HepG2 (cell line): ENCODE data around the gene TIMM23B. TPM values are rescaled to one million over a fixed set of nuclear protein-coding genes. Genes with fewer than 3 reads are reported as not detected.
"Not testable (repeated sequence)": the region's sequence is repeated elsewhere in the genome, so short reads cannot be mapped to it uniquely, and the experiment has no call there.

Source experiments
- ATAC-seq: fragments of 200-7000 bp; cut with Tn5 transposase; 3 replicates; pipeline ENCODE4 v1.9.1; 2020; ENCODE audit warnings: mild to moderate bottlenecking, moderate library complexity
- BruUV-seq: library from RNA; stranded (reverse); fragments of 400-500 nt; replicated peaks from 2 replicates; lab custom pipeline; 2021; lab: Mats Ljungman, UMichigan
- CTCF ChIA-PET: fragments of 300-600 bp; formaldehyde crosslinking; extraction: SDS; loops from one replicate; lab custom pipeline; 2021; ENCODE audit warnings: low total read pairs, inconsistent platforms, low intra/inter-chr PET ratio; lab: Yijun Ruan, JAX
- POLR2A ChIA-PET: fragments of 350-600 bp; sonication (Branson Sonifier 250); formaldehyde crosslinking; loops from one replicate; lab custom pipeline; 2020; ENCODE audit warnings: antibody characterized with exemption, inconsistent platforms; lab: Yijun Ruan, JAX
- DNase-seq: peaks from one replicate; pipeline ENCODE4 v3.0.0-alpha.2; 2015; ENCODE audit warnings: low spot score
- FAIRE-seq: peaks from 3 replicates; lab custom pipeline; 2011; peaks lifted over from hg19 to GRCh38; lab: Jason Lieb, UNC
- H2AFZ ChIP-seq: one replicate; pipeline ENCODE4 v1.6.1; 2011; ENCODE audit warnings: low read length, inconsistent platforms
- H3K27ac ChIP-seq: fragments of 300-600 bp; 3 replicates; pipeline ENCODE4 v1.8.0; 2011; ENCODE audit warnings: mixed run types, mild to moderate bottlenecking, mixed read lengths, low read length, inconsistent platforms; ENCODE audit not compliant: insufficient read depth; ENCODE audit errors: extremely low read length
- H3K27me3 ChIP-seq, 2 experiments: fragments of 200-600 bp in 1 of 2; 2 replicates in 1 of 2; 3 replicates in 1 of 2; pipeline versions ENCODE4 v1.6.0 to v1.8.0; 2011; ENCODE audit warnings: low read length in 2 of 2, mild to moderate bottlenecking in 2 of 2, moderate library complexity in 2 of 2, inconsistent platforms in 1 of 2; ENCODE audit not compliant: insufficient read depth in 2 of 2, control insufficient read depth in 1 of 2
- H3K36me3 ChIP-seq, 2 experiments: fragments of 200-600 bp in 1 of 2; replicated peaks in 1 of 2; 2 replicates in 1 of 2; 3 replicates in 1 of 2; pipeline versions ENCODE4 v1.5.1 to v1.8.0; 2011; ENCODE audit warnings: low read length in 2 of 2, inconsistent platforms in 1 of 2; ENCODE audit not compliant: insufficient read depth in 2 of 2, control insufficient read depth in 1 of 2
- H3K4me1 ChIP-seq: 2 replicates; pipeline ENCODE4 v1.5.1; 2012; ENCODE audit warnings: low read length, inconsistent platforms; ENCODE audit not compliant: insufficient read depth
- H3K4me2 ChIP-seq: 2 replicates; pipeline ENCODE4 v1.6.0; 2011; ENCODE audit warnings: low read depth, low read length, inconsistent platforms
- H3K4me3 ChIP-seq, 3 experiments: fragments of 200-600 bp in 1 of 3; sonication (generic), shearing (Covaris generic) in 1 of 3; replicated peaks in 1 of 3; 2 replicates each; pipeline ENCODE4 v1.5.1; 2011 to 2016; ENCODE audit warnings: low read length in 3 of 3, inconsistent platforms in 2 of 3, low read depth in 2 of 3, mild to moderate bottlenecking in 2 of 3, control low read depth in 1 of 3, mixed read lengths in 1 of 3; ENCODE audit not compliant: insufficient read depth in 1 of 3
- H3K79me2 ChIP-seq: one replicate; pipeline ENCODE4 v1.6.1; 2011; ENCODE audit warnings: low read length, inconsistent platforms; ENCODE audit not compliant: insufficient read depth
- H3K9ac ChIP-seq: 2 replicates; pipeline ENCODE4 v1.6.0; 2011; ENCODE audit warnings: mild to moderate bottlenecking, low read depth, low read length, inconsistent platforms; ENCODE audit not compliant: insufficient read depth
- H3K9me3 ChIP-seq: 2 replicates; pipeline ENCODE4 v1.5.1; 2012; ENCODE audit warnings: mild to moderate bottlenecking, low read length
- H4K20me1 ChIP-seq: 2 replicates; pipeline ENCODE4 v1.6.0; 2011; ENCODE audit warnings: inconsistent platforms, mild to moderate bottlenecking, low read length, moderate library complexity; ENCODE audit not compliant: insufficient read depth
- WGBS: methylation state at CpG from one replicate; pipeline ENCODE4 v1.1.6; 2017; ENCODE audit warnings: low lambda C conversion rate; 5-methylcytosine and 5-hydroxymethylcytosine counted together
- in situ Hi-C: cut with HindIII; loops from 2 replicates; pipeline ENCODE4 v1.10.0; 2017; ENCODE audit warnings: low pct_unique_long_range_greater_than_20kb; ENCODE audit not compliant: extremely low pct_ligation_motif_present
- intact Hi-C: fragments of 100-400 bp; cut with micrococcal nuclease; formaldehyde crosslinking; loops from one replicate; pipeline ENCODE4 v1.10.0; 2022; ENCODE audit not compliant: unreplicated experiment
- polyA plus RNA-seq, 8 experiments: library from polyadenylated mRNA; depleted of rRNA in 3 of 8; stranded (reverse) in 7 of 8; unstranded in 1 of 8; fragments of >200 nt; fragmentation: Illumina TruSeq in 4 of 8; extraction: Trizol in 4 of 8; gene quantifications; 2 replicates each; pipeline versions ENCODE4 v1.2.1 to v1.2.3, GENCODE V29; 2011 to 2016; ENCODE audit warnings: low read depth in 4 of 8, missing spikeins in 1 of 8, mixed read lengths in 1 of 8; ENCODE audit not compliant: insufficient read depth in 1 of 8
- total RNA-seq, 5 experiments: library from RNA; depleted of rRNA; stranded (reverse); fragments of >200 nt; fragmentation: Illumina TruSeq; extraction: Trizol; gene quantifications; 2 replicates each; pipeline ENCODE4 v1.2.3, GENCODE V29; 2016; ENCODE audit warnings: low read depth in 1 of 5

The TIMM23B gene
- total and polyA plus RNA-seq, 2 of the 13 experiments (the other 11 are each of a cell fraction or from before 2014, with no cell fraction given): 10.8 to 13.0 TPM

DNA sequence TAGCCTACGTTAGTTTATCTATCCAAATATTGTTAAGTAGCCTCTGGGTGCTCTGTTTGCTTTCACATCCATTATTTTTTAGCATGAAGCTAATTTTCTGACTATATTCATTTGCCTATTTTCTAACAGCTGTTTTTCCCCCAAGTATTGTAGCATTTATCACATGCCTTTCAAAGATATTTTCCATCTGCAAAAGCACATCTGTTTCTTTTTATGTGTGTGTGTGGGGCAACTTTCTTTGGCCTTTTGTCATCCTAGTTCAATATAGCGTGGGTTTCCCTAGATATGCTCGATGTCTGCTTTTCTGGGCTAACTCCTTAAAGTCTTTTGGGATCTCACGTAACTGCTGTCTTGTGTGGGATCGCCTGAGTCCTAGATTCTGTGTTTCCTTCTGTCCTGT is 53.5 kb downstream of the TIMM23B start:
- WGBS: 99% methylated on average over 5 of the region's 5 CpGs
- H3K4me3 ChIP-seq, CTCF ChIA-PET, POLR2A ChIA-PET, H3K4me1 ChIP-seq, H3K79me2 ChIP-seq, FAIRE-seq, intact Hi-C loops, H3K27me3 ChIP-seq, DNase-seq, BruUV-seq, H2AFZ ChIP-seq, H3K36me3 ChIP-seq, in situ Hi-C loops, H3K9ac ChIP-seq, H3K4me2 ChIP-seq, H3K9me3 ChIP-seq, H3K27ac ChIP-seq, ATAC-seq, H4K20me1 ChIP-seq: not testable (repeated sequence)

- H3K27ac ChIP-seq, BruUV-seq, H3K4me3 ChIP-seq, H3K9ac ChIP-seq, in situ Hi-C loops, H3K27me3 ChIP-seq, DNase-seq, FAIRE-seq, POLR2A ChIA-PET, H3K36me3 ChIP-seq, H2AFZ ChIP-seq, H4K20me1 ChIP-seq, H3K4me2 ChIP-seq, H3K9me3 ChIP-seq, H3K4me1 ChIP-seq, H3K79me2 ChIP-seq, CTCF ChIA-PET, ATAC-seq, intact Hi-C loops: not testable (repeated sequence)
- 93% methylated on average over 7 of the region's 7 CpGs for WGBS
Measured at GRCh38 chr10:50014024-50014423, 72.2 kb downstream of the TIMM23B start.

DNA sequence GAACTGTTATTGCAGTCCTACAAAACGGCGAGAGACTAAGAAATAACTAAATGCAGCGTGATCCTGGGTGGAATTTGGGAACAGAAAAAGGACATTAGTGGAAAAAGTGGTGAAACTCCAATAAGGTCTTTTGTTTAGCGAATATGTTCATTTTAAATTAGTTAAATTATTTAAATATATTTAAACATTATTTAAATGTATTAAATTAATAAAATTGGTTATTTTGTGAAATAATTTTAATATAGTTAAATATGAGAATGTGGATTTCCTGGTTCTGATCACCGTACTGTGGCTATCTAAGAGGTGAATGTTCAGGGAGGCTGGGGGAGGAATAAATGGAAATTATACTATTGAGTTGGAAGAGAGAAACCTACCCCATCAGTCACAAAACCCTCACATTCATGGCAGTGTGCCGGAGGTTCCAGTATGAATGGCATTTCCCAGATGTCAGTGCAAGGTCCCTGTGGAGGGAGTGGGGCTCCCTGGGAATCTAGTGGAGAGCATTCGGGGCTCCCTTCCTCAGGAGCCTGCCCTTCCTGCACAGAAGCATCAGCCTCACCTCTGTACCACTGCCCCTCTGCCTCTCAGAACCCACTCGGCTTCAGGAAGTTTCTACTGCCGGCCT is 73.9 kb downstream of the TIMM23B start:
- H3K4me3 ChIP-seq, H2AFZ ChIP-seq, H4K20me1 ChIP-seq, H3K27ac ChIP-seq, FAIRE-seq, H3K36me3 ChIP-seq, H3K79me2 ChIP-seq, H3K4me2 ChIP-seq, H3K9ac ChIP-seq, BruUV-seq, POLR2A ChIA-PET, H3K9me3 ChIP-seq, DNase-seq, in situ Hi-C loops, ATAC-seq, CTCF ChIA-PET, H3K27me3 ChIP-seq, H3K4me1 ChIP-seq, intact Hi-C loops: not testable (repeated sequence)
- WGBS: 70% methylated on average over 9 of the region's 9 CpGs

DNA sequence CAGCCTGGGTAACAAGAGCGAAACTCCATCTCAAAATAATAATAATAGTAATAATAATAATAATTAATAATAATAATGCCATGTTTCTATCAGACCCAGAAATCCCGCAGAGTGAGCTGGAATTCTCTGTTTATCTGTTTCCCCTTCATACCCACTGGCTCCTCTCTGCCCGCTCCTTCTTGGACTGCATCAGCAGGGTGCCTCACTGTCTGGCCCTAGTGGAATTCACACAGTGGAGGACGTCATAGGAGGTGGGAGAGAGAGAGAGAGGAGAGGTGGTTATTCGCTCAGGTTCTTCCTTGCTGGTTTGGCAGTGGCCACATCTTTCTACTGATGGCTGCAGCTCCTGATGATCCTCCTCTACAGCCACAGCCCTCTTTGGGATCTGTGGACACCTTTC is 75.1 kb downstream of the TIMM23B start:
- H3K79me2 ChIP-seq, H2AFZ ChIP-seq, FAIRE-seq, DNase-seq, H3K4me1 ChIP-seq, POLR2A ChIA-PET, ATAC-seq, H3K9me3 ChIP-seq, H4K20me1 ChIP-seq, H3K9ac ChIP-seq, H3K27me3 ChIP-seq, H3K36me3 ChIP-seq, in situ Hi-C loops, intact Hi-C loops, CTCF ChIA-PET, BruUV-seq, H3K4me2 ChIP-seq, H3K27ac ChIP-seq, H3K4me3 ChIP-seq: not testable (repeated sequence)
- 65% methylated on average over 5 of the region's 5 CpGs for WGBS
